Activated naive CD4-positive, alpha-beta T cell treated with Interleukin-2 at 50 U/mL for 16 hours (primary cell): ENCODE results near the gene WNK2.

Source experiments
- DNase-seq: peaks from one replicate; pipeline ENCODE4 v3.0.0-alpha.2; 2020

WNK2 gene

GRCh38 chr9:93164085-93164484, 19.9 kb upstream of the WNK2 start:
- no peak for DNase-seq

- DNase-seq, result no peak
Measured at GRCh38 chr9:93166699-93167098, 17.2 kb upstream of the WNK2 start.

GRCh38 chr9:93167185-93167584, 16.8 kb upstream of the WNK2 start:
- DNase-seq, result no peak

GRCh38 chr9:93167838-93168237, 16.1 kb upstream of the WNK2 start:
- DNase-seq, result no peak

- DNase-seq, result no peak
Measured at GRCh38 chr9:93168581-93168980, 15.4 kb upstream of the WNK2 start.

- DNase-seq, result no peak
Measured at GRCh38 chr9:93169444-93169843, 14.5 kb upstream of the WNK2 start.

- no peak for DNase-seq
Measured at GRCh38 chr9:93170571-93170970, 13.4 kb upstream of the WNK2 start.

- no peak for DNase-seq
Measured at GRCh38 chr9:93171261-93171990, 12.5 kb upstream of the WNK2 start.

GRCh38 chr9:93172666-93173364, 11.1 kb upstream of the WNK2 start:
- DNase-seq, result no peak

GRCh38 chr9:93173365-93174051, 10.4 kb upstream of the WNK2 start:
- no peak for DNase-seq

- no peak for DNase-seq
Measured at GRCh38 chr9:93174976-93175375, 9.0 kb upstream of the WNK2 start.

GRCh38 chr9:93177676-93178075, 6.3 kb upstream of the WNK2 start:
- no peak for DNase-seq

- no peak for DNase-seq
Measured at GRCh38 chr9:93178851-93179786, 4.8 kb upstream of the WNK2 start.

- no peak for DNase-seq
Measured at GRCh38 chr9:93180938-93181337, 3.0 kb upstream of the WNK2 start.

- DNase-seq, result no peak
Measured at GRCh38 chr9:93181672-93182435, 2.1 kb upstream of the WNK2 start.

GRCh38 chr9:93182572-93182971, 1.4 kb upstream of the WNK2 start:
- no peak for DNase-seq

- no peak for DNase-seq
Measured at GRCh38 chr9:93183131-93183662, 742 bp upstream of the WNK2 start.

- DNase-seq, result peak; percentile 18
Measured at GRCh38 chr9:93184432-93185265, 710 bp downstream of the WNK2 start.

GRCh38 chr9:93185266-93186214, 1.6 kb downstream of the WNK2 start:
- DNase-seq, result no peak
